SK-N-MC (cell line): ENCODE data around the gene FILIP1.

Experiments used
- EZH2 ChIP-seq: fragments of 200-600 bp; sonication (generic); IDR thresholded peaks from one replicate; pipeline ENCODE4 v1.6.1; 2017; ENCODE audit warnings: antibody characterized with exemption
- POLR2AphosphoS5 ChIP-seq: IDR thresholded peaks from 2 replicates; pipeline ENCODE4 v1.6.1; 2012; ENCODE audit warnings: mild to moderate bottlenecking, low read depth, low read length, borderline replicate concordance

DNA sequence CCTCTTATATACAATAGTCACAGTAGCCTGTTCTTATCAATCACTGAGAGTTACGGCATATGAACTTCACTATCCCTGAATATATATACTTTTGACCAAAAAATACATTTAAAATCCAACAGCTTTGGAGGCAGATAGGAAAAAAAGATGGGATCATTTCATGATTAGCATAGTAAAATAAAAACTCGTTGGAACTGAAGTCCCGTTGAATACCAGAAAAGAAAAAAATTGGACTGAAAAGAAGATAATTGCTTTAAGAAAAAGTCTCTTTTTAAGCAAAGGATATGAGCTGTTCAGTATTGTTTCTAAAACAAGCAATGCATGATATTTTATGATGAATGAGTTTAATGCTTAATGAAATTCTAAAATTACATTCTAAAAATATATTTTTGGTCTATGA, 4.4 kb upstream of the FILIP1 start:
- TF ChIP-seq POLR2AphosphoS5 (no peak), EZH2 (no peak)
